ENCODE data around the gene DSCAML1.
A peak's percentile ranks its signal among the peaks of the same experiment; 100 is the strongest.

Gene DSCAML1

GRCh38 chr11:117831661-117832415, 34.8 kb upstream of the DSCAML1 start:
- DNase-seq: no peak

- DNase-seq: no peak
Observed at GRCh38 chr11:117830674-117831351, 33.8 kb upstream of the DSCAML1 start.

GRCh38 chr11:117830072-117830471, 33.1 kb upstream of the DSCAML1 start:
- no peak for DNase-seq

- DNase-seq: no peak
Observed at GRCh38 chr11:117829369-117829725, 32.3 kb upstream of the DSCAML1 start.

- DNase-seq: peak; percentile 69
Observed at GRCh38 chr11:117828611-117829368, 31.8 kb upstream of the DSCAML1 start.

- no peak for DNase-seq
Observed at GRCh38 chr11:117827521-117828511, 30.8 kb upstream of the DSCAML1 start.

GRCh38 chr11:117826832-117827231, 29.8 kb upstream of the DSCAML1 start:
- no peak for DNase-seq

- no peak for DNase-seq
Observed at GRCh38 chr11:117826190-117826570, 29.2 kb upstream of the DSCAML1 start.

GRCh38 chr11:117825538-117826189, 28.6 kb upstream of the DSCAML1 start:
- DNase-seq: no peak

- DNase-seq: peak; percentile 64
Observed at GRCh38 chr11:117824571-117825537, 27.8 kb upstream of the DSCAML1 start, which contains the start of gene FXYD2. Gene FXYD2, minus strand, starts transcription at chr11:117824744. Its CDS starts 66 bp downstream, at chr11:117824678.

GRCh38 chr11:117823946-117824420, 27.0 kb upstream of the DSCAML1 start:
- DNase-seq: no peak

GRCh38 chr11:117823294-117823945, 26.4 kb upstream of the DSCAML1 start:
- DNase-seq: peak; percentile 64

- peak; percentile 69 for DNase-seq
Observed at GRCh38 chr11:117822074-117823033, 25.3 kb upstream of the DSCAML1 start.

GRCh38 chr11:117821431-117821830, 24.4 kb upstream of the DSCAML1 start:
- no peak for DNase-seq

- DNase-seq: no peak
Observed at GRCh38 chr11:117820516-117820915, 23.5 kb upstream of the DSCAML1 start.

GRCh38 chr11:117820071-117820470, 23.1 kb upstream of the DSCAML1 start:
- DNase-seq: no peak

- DNase-seq: peak; percentile 82
Observed at GRCh38 chr11:117819096-117820040, 22.4 kb upstream of the DSCAML1 start.
